GM19468 (cell line): ENCODE results near the gene CCL13.

Experiments
- ATAC-seq: cut with Tn5 transposase; IDR thresholded peaks from one replicate; pipeline ENCODE4 v1.9.1; 2021; ENCODE audit warnings: mild to moderate bottlenecking, moderate library complexity, moderate number of reproducible peaks; ENCODE audit not compliant: unreplicated experiment; ENCODE audit errors: extremely low read depth

CCL13 gene

DNA sequence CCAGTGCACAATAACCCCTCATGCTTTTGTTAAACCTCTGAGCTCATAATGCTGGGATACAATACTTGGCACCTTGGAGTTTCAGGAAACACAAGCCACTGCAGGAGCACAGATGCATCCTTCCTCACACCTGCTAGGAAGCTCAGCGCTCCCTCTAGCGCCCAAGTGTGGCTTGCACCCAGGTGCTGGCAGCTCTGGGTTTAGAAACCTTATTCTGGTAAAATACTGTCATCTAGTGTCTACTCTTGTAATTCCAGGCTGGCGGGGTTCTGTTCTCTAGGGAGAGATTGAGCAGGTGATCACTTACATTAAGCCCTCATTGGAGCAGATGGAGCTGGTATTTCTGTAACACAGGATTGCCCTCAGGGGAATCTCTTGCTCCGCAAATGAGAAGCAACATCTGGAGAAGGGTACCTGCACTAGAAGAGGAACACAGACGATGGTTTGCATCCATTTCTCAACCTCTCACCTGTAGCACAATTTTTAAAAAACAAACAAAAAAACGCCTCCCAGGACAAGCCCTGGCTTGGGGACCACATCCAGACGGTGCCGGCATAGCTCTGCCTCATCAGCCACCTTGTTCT, 5.3 kb downstream of the CCL13 start:
- ATAC-seq = peak; percentile 91

DNA sequence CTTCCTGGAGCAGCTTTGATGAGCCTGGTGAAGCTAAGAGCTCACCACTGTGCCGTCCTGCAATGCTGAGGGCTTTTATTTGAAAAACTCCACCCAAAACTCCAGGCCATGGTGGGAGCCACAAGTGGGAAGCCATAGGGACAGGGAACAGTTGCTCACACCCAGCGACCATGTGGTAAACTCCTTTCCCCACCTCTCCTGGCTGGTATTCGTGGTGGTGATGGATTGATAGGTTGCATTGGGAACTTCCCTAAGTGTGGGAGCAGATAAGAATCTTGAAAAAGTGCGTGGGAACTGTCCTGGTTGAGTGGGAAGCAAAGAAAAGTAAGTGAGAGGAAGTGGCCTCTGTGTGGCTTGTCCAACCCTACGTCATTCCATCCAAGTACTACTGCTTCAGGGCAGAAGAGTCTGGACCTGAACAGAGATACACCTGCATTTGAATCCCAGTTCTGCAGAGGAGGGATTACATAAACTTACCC, 6.9 kb downstream of the CCL13 start, which contains the start of gene CCL1:
Gene CCL1 (minus strand): TSS at position 51 of the 479 bp plus-strand sequence. CDS start 72 bp downstream, outside the sequence.
- ATAC-seq = no peak

DNA sequence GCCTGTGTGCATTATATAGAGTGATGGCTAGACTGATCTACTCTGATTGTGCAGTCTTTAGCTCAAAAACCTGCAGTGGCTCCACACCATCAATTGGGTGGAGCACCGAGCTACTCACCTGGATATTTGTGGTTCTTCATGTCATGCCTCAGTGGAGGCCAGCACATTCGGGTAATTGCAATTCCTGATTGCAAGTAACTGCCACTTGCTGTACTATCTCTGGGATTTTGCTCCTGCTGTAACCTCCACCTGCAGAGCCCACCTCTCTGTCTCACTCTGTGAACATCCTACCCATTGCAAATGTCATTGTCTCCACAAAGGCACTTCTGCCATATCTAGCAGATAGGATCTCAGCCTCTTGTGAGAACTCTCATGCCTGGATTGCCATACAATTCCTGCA, 8.5 kb downstream of the CCL13 start:
- ATAC-seq = no peak

DNA sequence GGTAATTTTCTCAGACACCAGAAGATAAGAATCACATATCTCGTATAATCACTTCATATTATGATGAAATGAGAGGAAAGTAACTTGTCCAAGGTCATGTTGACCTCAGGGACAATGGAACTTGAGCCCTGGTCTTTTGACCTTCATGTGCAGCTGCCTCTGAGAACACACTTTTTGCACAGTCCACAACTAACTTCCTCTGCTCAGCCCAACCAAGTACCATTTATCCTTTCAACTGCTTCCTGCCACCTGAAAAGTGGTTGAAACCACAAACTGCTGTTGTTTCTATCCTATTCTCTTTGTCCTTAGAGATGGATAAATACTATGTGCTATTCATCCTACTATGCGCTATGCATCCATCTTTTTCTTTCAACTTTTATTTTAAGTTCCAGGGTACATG, 9.1 kb downstream of the CCL13 start:
- no peak for ATAC-seq

- no peak for ATAC-seq
These were observed 9.7 kb downstream of the CCL13 start for GRCh38 chr17:34366010-34366409.

- no peak for ATAC-seq
These were observed 10.3 kb downstream of the CCL13 start for GRCh38 chr17:34366529-34367107.

- ATAC-seq = no peak
These were observed 11.4 kb downstream of the CCL13 start for GRCh38 chr17:34367486-34368195.

- no peak for ATAC-seq
These were observed 12.1 kb downstream of the CCL13 start for GRCh38 chr17:34368196-34368945.

DNA sequence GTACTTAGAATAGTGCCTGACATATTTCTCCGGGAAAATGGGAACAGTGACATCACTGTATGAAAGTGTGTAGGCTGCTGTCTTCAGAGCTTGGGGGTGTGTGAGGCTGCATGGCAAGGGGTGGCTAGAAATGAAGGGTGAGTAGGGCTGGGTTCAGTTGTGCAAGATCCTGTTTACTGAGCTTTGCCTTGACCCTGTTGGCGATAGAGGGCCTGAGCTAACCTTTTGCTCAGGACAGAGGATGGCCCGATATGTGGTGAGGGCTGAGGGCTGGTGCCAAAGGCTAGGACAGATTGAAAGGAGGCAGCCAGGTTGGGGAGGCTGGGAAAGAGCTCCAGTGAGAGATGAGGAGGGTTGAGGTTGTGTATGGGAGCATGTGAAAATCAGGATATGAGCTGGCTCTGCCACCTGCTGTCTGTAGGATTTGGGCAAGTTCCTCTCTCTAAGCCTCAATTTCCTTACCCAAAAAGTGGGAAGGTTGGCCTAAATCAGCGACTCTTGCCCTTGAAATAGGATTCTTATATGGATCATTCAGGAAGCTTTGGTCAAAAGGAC, 12.7 kb downstream of the CCL13 start:
- no peak for ATAC-seq

DNA sequence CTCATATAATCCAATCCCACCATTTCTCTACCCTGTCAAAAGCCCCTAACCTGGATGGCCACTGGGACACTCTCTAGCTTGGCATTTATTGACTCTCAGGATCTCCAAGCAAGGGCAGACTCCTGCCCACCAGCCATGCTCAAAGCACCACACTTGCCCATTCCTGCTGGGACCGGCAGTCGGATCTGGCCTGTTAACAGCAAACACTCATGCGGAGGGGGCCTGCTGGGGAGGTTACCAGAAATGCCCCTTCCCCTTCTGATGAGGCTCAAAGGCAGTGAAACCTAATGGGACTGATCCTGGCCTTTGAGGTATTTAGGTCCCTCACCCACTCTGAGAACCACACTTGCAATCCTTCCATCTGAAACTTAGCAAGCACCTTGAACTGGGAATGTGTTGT, 13.3 kb downstream of the CCL13 start:
- no peak for ATAC-seq

GRCh38 chr17:34370376-34370996, 14.2 kb downstream of the CCL13 start:
- no peak for ATAC-seq

DNA sequence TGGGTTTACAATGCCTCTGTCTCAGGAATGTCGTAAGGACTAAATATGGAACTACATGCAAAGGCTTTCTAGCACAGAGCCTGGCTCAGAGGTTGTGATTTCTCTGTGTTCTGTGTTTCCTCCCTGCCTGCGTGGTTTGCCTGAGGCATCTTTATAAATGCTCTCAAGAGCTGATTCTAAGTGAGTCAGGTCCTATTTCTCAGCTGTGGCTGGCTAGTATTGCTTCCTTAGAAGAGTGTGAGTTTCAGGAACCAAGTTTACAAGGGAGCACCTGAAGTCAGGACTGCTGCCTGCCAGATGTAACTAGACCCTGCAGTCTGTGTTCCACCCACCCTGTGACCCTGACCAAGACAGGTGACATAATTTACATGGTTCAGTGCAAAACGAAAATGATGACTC, 14.7 kb downstream of the CCL13 start:
- ATAC-seq = no peak

DNA sequence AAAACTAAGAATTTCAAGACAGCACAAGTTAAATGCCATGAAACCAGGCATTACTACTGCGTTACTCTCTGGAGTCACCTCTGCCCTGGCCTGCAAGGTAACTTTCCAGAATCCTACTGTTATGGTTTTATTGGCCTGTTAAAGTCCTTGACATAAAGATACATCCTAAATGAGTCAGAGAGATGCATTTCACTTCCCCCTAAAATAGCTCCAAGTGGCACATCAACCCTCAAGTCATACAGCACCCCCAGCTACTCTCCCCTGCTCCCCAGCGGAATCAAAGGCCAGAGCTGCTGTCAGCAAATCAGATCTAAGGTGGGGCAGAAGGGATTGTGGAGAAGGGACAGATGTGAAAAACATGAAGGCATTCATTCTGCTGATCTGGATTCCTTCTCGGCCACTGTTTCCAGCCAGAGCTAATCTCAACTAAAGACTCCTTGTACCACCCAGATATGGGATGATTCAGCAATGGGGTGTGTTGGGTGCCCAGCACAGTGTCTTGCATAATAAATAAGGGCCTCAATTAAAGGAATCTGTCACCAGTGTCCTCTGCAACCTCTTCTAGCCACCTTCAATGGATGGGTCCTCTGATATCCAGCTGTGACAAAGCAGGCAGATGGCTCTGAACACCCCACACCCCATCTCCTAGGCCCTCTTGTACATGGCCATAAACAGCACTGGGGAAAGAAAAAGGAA, 15.3 kb downstream of the CCL13 start:
- ATAC-seq = no peak

- no peak for ATAC-seq
These were observed 18.2 kb downstream of the CCL13 start for GRCh38 chr17:34374457-34374856.

DNA sequence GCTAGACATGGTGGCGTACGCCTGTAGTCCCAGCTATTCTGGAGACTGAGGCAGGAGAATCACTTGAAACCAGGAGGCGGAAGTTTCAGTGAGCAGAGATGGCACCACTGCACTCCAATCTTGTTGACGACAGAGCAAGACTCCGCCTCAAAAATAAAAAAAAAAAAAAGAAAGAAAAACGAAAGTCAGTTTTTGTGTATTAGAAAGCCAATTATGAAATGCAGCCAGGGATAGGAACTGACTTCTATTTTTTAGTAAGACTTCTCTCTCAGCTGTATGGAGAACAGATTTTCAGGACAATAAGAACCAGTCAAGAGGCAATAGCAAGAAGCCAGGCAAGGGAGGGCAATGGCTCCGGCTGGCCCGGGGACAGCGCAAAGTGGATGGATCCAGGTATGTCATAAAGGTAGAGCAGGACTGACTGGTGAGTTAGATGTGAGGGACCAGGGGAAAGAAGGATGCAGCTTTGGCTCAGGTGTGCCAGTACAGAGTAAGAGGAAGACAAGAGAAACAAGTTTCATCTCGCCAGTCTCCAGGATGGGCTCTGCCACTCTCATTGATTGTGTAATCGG, 19.2 kb downstream of the CCL13 start:
- ATAC-seq = no peak

GRCh38 chr17:34377078-34377823, 21.0 kb downstream of the CCL13 start:
- peak; percentile 25 for ATAC-seq

DNA sequence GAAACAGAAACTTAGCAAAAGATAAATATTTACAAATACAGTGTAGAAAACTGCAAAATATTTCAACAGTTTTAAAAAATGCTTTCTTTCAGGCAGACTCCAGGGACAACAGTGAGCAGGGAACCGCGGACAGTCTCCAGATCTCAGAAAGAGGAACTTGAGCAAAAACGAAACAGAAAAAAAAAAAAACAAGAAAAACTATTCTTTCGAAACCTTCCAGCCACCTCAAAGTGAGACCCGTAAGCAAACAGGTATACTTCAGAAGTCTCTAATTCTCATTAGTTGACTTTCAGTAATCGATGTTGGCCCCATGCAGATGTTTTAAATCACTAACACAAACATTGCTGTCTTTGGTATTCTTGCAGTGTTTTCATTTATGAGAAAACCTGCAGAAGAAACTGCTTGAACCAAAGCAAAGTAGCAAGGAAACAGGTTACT, 22.4 kb downstream of the CCL13 start:
- peak; percentile 44 for ATAC-seq

DNA sequence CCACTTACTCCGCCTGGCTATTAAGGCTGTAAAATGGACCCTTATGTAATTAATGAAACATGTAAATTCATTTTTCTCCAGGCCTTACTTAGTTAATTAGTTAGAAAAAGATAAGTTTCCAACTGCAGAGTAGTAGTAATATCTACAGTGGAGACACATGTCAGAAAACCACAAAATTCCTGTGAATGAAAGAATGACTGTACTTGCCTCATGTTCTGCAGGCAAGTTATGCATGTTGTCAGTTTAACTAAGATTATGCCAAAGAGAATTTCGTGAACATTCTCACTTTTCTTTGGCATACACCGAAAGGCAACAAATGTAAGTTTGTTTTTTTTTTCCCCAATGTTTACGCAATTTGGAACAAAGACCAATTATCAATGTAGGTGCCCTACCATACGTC, 23.6 kb downstream of the CCL13 start:
- ATAC-seq = no peak
